Neural cell (in vitro differentiated cells): Measurements from ENCODE around the gene RAD51B. TPM values are rescaled to one million over a fixed set of nuclear protein-coding genes. Genes with fewer than 3 reads are reported as not detected.

Experiments used
- H2AFZ ChIP-seq: fragments of 200-600, 300-800 bp; sonication (generic), shearing (Covaris generic); 2 replicates; pipeline ENCODE4 v1.6.0; 2014; ENCODE audit warnings: low read depth, mild to moderate bottlenecking, antibody characterized with exemption, low read length, moderate library complexity
- H3F3A ChIP-seq: fragments of 200-600 bp; shearing (Covaris generic); 2 replicates; pipeline ENCODE4 v1.6.1; 2016; ENCODE audit warnings: mild to moderate bottlenecking, moderate library complexity, mixed read lengths, antibody characterized with exemption, low read length; ENCODE audit not compliant: insufficient read depth, poor library complexity, severe bottlenecking
- H3K27ac ChIP-seq: fragments of 200-600, 300-800 bp; sonication (generic), shearing (Covaris generic); 2 replicates; pipeline ENCODE4 v1.5.1; 2014; ENCODE audit warnings: mild to moderate bottlenecking, low read length, moderate library complexity
- H3K27me3 ChIP-seq: fragments of 300-800, 200-600 bp; sonication (generic), shearing (Covaris generic); 2 replicates; pipeline ENCODE4 v1.6.0; 2014; ENCODE audit warnings: mild to moderate bottlenecking, low read depth, low read length, moderate library complexity; ENCODE audit not compliant: insufficient read depth
- H3K36me3 ChIP-seq: fragments of 300-800, 200-600 bp; sonication (generic), shearing (Covaris generic); 2 replicates; pipeline ENCODE4 v1.5.1; 2014; ENCODE audit warnings: mild to moderate bottlenecking, antibody characterized with exemption, low read length, moderate library complexity; ENCODE audit not compliant: insufficient read depth
- H3K4me2 ChIP-seq: fragments of 300-800, 200-600 bp; sonication (generic), shearing (Covaris generic); 2 replicates; pipeline ENCODE4 v1.6.0; 2014; ENCODE audit warnings: mild to moderate bottlenecking, low read length
- H3K4me3 ChIP-seq: fragments of 300-800, 200-600 bp; sonication (generic), shearing (Covaris generic); 2 replicates; pipeline ENCODE4 v1.5.1; 2014; ENCODE audit warnings: mild to moderate bottlenecking, low read length, moderate library complexity
- H3K79me2 ChIP-seq: fragments of 200-600 bp; shearing (Covaris generic); replicated peaks from 2 replicates; pipeline ENCODE4 v1.6.0; 2014; ENCODE audit warnings: mild to moderate bottlenecking, low read length, moderate library complexity; ENCODE audit not compliant: insufficient read depth
- H3K9ac ChIP-seq: fragments of 300-800, 200-600 bp; sonication (generic), shearing (Covaris generic); 2 replicates; pipeline ENCODE4 v1.6.1; 2016; ENCODE audit warnings: mild to moderate bottlenecking, low read length, mixed read lengths
- H3K9me2 ChIP-seq: fragments of 200-600 bp; shearing (Covaris generic); 2 replicates; pipeline ENCODE4 v1.6.1; 2016; ENCODE audit warnings: mild to moderate bottlenecking, low read length, mixed read lengths; ENCODE audit not compliant: insufficient read depth
- H3K9me3 ChIP-seq: fragments of 200-600, 300-800 bp; sonication (generic), shearing (Covaris generic); 2 replicates; pipeline ENCODE4 v1.6.1; 2016; ENCODE audit warnings: mild to moderate bottlenecking, mixed run types, low read length, moderate library complexity, mixed read lengths
- H4K20me1 ChIP-seq: fragments of 200-600 bp; shearing (Covaris generic); 2 replicates; pipeline ENCODE4 v1.6.1; 2016; ENCODE audit warnings: mild to moderate bottlenecking, mixed run types; ENCODE audit not compliant: insufficient read depth
- EP300 ChIP-seq: fragments of 450-650 bp; conservative IDR thresholded peaks from 2 replicates; pipeline ENCODE4 v1.6.1; 2014; ENCODE audit warnings: antibody characterized with exemption, mild to moderate bottlenecking, moderate library complexity; ENCODE audit not compliant: poor library complexity, severe bottlenecking
- EZH2 ChIP-seq: fragments of 200-600, 300-800 bp; shearing (Covaris generic), sonication (generic); IDR thresholded peaks from 2 replicates; pipeline ENCODE4 v1.6.1; 2014; ENCODE audit warnings: antibody characterized with exemption, low read length, borderline replicate concordance, mild to moderate bottlenecking; ENCODE audit not compliant: insufficient read depth, poor library complexity, severe bottlenecking
- MXI1 ChIP-seq: fragments of 450-650 bp; conservative IDR thresholded peaks from 2 replicates; pipeline ENCODE4 v1.6.1; 2014; ENCODE audit warnings: antibody characterized with exemption, mild to moderate bottlenecking; ENCODE audit not compliant: poor library complexity, severe bottlenecking
- POLR2AphosphoS5 ChIP-seq: IDR thresholded peaks from 2 replicates; pipeline ENCODE4 v1.6.1; 2012
- RAD21 ChIP-seq: fragments of 450-650 bp; conservative IDR thresholded peaks from 2 replicates; pipeline ENCODE4 v1.6.1; 2014; ENCODE audit warnings: antibody characterized with exemption, mild to moderate bottlenecking, moderate library complexity
- SMC3 ChIP-seq: fragments of 450-650 bp; conservative IDR thresholded peaks from 2 replicates; pipeline ENCODE4 v1.6.1; 2014; ENCODE audit warnings: antibody characterized with exemption, mild to moderate bottlenecking, moderate library complexity; ENCODE audit not compliant: poor library complexity
- TAF1 ChIP-seq: IDR thresholded peaks from 2 replicates; pipeline ENCODE4 v1.6.1; 2012; ENCODE audit warnings: low read depth
- polyA plus RNA-seq: library from polyadenylated mRNA; depleted of rRNA; stranded (reverse); fragments of >200 nt; gene quantifications from 2 replicates; pipeline ENCODE4 v1.2.3, GENCODE V29; 2014
- TF ChIP-seq, protein P1 (sequence below): IDR thresholded peaks from 2 replicates; pipeline ENCODE4 v1.6.1; 2012; ENCODE audit warnings: borderline replicate concordance
- TF ChIP-seq, protein P2 (sequence below): fragments of 450-650 bp; IDR thresholded peaks from 2 replicates; pipeline ENCODE4 v1.5.1; 2014; ENCODE audit warnings: antibody characterized with exemption, mild to moderate bottlenecking, moderate library complexity; ENCODE audit not compliant: poor library complexity, severe bottlenecking

RAD51B gene
- polyA plus RNA-seq, 1 donor from 2014 or later: 3.1 TPM

DNA sequence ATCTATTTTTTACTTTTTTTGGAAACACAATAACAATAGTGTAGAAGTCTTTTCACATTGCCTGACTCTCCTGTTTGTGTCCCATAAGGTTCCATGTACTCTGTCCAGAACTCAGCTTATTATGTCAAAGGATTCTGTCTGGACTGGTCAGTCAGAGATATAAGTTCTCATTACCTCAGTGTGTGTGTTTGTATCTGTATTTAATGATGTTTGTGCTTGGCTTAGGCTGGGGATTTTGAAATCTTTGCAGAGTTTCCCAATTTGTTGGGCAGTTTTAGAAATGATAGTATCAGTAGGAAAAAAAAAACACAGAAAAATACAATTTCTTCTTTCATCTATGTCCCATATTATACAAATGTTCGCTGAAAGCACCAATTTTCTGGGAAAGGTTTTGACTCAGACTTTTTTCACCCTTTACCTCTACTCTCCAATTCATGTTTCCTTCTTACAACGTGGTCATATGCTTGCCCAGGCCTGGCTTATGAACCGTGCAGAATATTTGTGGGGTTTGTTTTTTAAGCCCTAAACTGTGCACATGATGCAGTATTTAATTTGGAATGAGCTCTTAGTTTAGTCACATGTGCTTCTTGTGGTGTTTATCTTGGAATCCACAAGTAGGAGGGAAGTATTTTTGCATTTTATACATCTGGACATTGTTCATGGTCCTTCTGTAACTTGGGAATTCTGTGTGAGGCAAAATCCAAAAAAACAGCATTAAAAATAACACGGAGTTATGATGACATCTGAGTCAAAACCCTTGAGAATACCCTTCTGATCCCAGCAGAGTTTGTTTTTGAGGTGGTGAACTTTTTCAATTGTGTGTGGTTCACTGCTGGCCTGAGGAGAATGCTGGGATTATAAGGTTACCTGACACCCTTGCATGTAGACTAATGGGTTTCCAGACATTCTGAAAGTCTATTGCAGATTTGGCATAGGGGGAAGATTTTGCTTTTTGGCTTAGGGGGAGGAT is 121.2 kb downstream of the RAD51B start:
- Histone ChIP-seq H3F3A (no peaks in the 10 kb centered on the region), H3K36me3 (no peaks in the 10 kb centered on the region), H3K27ac (no peak overlapping the region), H3K27me3 (no peaks in the 10 kb centered on the region), H3K79me2 (no peaks in the 10 kb centered on the region), H3K9ac (no peak overlapping the region), H3K4me2 (no peak overlapping the region), H3K9me2 (no peaks in the 10 kb centered on the region), H3K9me3 (no peaks in the 10 kb centered on the region), H2AFZ (no peak overlapping the region), H4K20me1 (no peaks in the 10 kb centered on the region), H3K4me3 (no peak overlapping the region)
- TF ChIP-seq, protein P1, sequence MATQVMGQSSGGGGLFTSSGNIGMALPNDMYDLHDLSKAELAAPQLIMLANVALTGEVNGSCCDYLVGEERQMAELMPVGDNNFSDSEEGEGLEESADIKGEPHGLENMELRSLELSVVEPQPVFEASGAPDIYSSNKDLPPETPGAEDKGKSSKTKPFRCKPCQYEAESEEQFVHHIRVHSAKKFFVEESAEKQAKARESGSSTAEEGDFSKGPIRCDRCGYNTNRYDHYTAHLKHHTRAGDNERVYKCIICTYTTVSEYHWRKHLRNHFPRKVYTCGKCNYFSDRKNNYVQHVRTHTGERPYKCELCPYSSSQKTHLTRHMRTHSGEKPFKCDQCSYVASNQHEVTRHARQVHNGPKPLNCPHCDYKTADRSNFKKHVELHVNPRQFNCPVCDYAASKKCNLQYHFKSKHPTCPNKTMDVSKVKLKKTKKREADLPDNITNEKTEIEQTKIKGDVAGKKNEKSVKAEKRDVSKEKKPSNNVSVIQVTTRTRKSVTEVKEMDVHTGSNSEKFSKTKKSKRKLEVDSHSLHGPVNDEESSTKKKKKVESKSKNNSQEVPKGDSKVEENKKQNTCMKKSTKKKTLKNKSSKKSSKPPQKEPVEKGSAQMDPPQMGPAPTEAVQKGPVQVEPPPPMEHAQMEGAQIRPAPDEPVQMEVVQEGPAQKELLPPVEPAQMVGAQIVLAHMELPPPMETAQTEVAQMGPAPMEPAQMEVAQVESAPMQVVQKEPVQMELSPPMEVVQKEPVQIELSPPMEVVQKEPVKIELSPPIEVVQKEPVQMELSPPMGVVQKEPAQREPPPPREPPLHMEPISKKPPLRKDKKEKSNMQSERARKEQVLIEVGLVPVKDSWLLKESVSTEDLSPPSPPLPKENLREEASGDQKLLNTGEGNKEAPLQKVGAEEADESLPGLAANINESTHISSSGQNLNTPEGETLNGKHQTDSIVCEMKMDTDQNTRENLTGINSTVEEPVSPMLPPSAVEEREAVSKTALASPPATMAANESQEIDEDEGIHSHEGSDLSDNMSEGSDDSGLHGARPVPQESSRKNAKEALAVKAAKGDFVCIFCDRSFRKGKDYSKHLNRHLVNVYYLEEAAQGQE: no peak
- TF ChIP-seq TAF1 (no peak), RAD21 (no peak), MXI1 (no peak), SMC3 (no peak), EZH2 (no peak), POLR2AphosphoS5 (no peak), EP300 (no peak)
- TF ChIP-seq, protein P2, sequence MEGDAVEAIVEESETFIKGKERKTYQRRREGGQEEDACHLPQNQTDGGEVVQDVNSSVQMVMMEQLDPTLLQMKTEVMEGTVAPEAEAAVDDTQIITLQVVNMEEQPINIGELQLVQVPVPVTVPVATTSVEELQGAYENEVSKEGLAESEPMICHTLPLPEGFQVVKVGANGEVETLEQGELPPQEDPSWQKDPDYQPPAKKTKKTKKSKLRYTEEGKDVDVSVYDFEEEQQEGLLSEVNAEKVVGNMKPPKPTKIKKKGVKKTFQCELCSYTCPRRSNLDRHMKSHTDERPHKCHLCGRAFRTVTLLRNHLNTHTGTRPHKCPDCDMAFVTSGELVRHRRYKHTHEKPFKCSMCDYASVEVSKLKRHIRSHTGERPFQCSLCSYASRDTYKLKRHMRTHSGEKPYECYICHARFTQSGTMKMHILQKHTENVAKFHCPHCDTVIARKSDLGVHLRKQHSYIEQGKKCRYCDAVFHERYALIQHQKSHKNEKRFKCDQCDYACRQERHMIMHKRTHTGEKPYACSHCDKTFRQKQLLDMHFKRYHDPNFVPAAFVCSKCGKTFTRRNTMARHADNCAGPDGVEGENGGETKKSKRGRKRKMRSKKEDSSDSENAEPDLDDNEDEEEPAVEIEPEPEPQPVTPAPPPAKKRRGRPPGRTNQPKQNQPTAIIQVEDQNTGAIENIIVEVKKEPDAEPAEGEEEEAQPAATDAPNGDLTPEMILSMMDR: no peak

DNA sequence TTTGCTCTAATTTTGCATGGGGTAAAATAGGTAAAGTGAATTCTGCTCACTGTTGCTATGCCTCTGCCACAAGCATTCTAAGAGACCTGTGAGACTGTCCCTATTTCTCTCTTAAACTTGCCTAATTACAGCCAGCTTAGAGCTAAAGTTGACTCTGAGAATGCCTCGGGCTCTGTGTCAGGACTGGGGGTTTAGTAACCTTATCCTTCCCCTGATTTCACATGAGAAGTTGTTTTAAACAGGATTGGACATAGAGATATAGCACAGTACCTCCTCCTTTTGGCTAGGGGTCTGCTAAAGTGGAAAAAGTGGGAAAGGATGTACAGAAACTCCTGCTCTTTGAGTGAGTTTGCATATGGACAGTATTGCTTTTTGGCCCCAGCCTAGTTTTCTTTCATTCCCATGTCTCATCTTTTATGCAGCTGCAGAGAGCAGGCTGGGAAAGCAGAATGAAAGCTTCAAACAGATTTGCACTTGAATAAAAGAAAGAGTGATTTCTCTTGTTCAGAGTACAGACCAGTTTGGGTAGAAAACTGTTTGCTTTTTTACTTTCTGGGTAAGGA is 122.0 kb downstream of the RAD51B start:
- Histone ChIP-seq H3K36me3 (no peaks in the 10 kb centered on the region), H3K9me2 (no peaks in the 10 kb centered on the region), H2AFZ (no peak overlapping the region), H3K4me2 (no peak overlapping the region), H3K9ac (no peak overlapping the region), H3K4me3 (no peak overlapping the region), H4K20me1 (no peaks in the 10 kb centered on the region), H3K27me3 (no peaks in the 10 kb centered on the region), H3F3A (no peaks in the 10 kb centered on the region), H3K9me3 (no peaks in the 10 kb centered on the region), H3K79me2 (no peaks in the 10 kb centered on the region), H3K27ac (no peak overlapping the region)
- TF ChIP-seq POLR2AphosphoS5 (no peak), TAF1 (no peak), RAD21 (no peak), EP300 (no peak), MXI1 (no peak), EZH2 (no peak), SMC3 (no peak)
- TF ChIP-seq, protein P1: no peak
- TF ChIP-seq, protein P2: no peak
